GM13977 (cell line): ENCODE measurements around the gene MMP25.

Experiments used
- DNase-seq: peaks from one replicate; pipeline ENCODE4 v3.0.0; 2012; ENCODE audit warnings: low spot score
- in situ Hi-C: fragments of 300-500 bp; cut with MboI; formaldehyde crosslinking; loops from one replicate; pipeline ENCODE4 v1.12.0; 2022; ENCODE audit warnings: low sequenced_read_pairs, low pct_unique_long_range_greater_than_20kb, mixed read lengths, inconsistent platforms; ENCODE audit not compliant: unreplicated experiment
- TF ChIP-seq, protein P1 (sequence below): IDR thresholded peaks from 2 replicates; pipeline ENCODE4 v1.5.1; 2012; ENCODE audit warnings: mild to moderate bottlenecking, control low read depth; ENCODE audit not compliant: insufficient read depth; ENCODE audit errors: extremely low read depth, missing control alignments

The MMP25 gene

DNA sequence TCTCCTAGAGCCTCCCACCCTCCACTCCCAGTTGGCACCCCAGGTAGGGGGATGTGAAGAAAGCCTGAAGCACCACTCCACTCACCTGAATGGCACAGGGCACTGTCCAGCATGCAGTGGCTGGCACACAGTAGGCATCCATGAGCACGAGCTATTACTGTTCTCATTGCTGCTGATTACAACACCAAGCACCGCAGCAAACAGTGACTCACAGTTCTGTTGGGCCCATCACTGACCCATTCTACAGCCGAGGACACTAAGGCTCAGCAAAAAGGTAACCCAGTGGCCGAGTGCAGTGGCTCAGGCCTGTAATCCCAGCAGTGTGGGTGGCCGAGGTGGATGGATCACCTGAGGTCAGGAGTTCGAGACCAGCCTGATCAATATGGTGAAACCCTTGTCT, 50.0 kb downstream of the MMP25 start:
- TF ChIP-seq, protein P1, sequence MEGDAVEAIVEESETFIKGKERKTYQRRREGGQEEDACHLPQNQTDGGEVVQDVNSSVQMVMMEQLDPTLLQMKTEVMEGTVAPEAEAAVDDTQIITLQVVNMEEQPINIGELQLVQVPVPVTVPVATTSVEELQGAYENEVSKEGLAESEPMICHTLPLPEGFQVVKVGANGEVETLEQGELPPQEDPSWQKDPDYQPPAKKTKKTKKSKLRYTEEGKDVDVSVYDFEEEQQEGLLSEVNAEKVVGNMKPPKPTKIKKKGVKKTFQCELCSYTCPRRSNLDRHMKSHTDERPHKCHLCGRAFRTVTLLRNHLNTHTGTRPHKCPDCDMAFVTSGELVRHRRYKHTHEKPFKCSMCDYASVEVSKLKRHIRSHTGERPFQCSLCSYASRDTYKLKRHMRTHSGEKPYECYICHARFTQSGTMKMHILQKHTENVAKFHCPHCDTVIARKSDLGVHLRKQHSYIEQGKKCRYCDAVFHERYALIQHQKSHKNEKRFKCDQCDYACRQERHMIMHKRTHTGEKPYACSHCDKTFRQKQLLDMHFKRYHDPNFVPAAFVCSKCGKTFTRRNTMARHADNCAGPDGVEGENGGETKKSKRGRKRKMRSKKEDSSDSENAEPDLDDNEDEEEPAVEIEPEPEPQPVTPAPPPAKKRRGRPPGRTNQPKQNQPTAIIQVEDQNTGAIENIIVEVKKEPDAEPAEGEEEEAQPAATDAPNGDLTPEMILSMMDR = no peak
- no peak for DNase-seq
- in situ Hi-C loops = no loop called here

DNA sequence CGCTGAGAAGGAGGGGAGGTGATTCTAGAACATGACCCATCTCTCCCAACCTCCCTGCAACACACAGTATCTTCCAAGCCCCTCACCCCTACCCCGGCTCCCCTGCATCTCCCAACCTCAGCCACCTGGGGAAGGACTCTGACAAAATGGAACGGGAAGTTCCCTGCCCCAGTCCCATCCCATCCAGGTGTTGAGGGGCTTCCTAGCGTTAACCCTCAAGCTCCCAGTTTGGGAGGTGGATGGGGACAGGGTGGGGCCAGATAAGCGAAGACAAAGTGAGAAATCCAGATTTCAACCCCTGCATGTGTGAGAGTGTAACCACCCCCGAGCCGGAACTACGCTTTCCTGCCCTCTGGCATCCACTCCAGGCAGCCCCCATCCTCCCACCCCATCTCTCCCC, 50.9 kb downstream of the MMP25 start:
- no peak for DNase-seq
- in situ Hi-C loops = no loop called here
- TF ChIP-seq, protein P1 = no peak

DNA sequence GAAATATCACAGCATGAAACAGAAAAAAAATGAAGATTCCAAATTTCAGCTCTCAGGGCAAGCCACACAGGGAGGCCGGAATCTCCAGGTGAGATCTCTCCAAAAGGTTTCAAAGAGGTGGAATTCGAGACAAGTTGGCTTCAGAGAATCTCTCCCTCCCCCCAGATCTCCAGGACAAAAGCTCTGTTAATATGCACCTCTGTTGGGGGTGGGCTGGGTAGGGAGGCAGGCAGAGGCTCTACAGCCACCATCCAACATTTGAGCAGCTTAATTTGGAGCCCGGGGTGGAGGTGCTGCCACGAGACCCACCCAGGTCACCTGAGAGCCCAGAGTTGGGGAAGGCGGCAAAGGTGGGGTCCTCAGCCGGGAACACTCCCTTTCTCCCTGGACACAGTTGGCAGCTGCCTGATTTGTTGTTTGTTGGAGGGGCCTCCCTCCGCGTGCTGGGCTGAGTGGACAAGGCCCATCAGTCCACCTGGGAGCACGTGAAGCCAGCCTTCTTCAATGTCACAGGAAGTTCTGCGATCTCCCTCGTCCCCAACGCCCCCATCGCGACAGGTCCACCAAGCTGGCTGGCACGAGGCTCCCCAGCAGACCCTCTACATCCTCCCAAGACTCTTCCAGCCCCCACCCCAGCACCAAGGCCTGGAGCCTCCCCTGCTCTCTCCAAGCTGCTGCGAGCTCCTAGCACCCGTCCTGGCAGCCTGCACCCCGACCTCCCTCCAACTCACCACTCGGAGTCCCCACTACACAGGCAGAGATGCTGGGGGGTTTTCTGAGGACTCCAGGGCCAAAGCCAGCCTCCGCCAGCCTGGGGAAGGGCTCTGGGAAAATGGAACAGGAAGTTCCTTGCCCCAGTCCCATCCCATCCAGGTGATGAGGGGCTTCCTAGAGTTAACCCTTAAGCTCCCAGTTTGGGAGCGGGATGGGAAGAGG, 52.4 kb downstream of the MMP25 start, which contains the start of gene ZSCAN10:
ZSCAN10 (minus strand) TSS at position 836 of the 936 bp plus-strand sequence. CDS start 6,357 bp downstream, outside the sequence.
- in situ Hi-C loops = no loop called here
- DNase-seq = no peak
- TF ChIP-seq, protein P1 = no peak

DNA sequence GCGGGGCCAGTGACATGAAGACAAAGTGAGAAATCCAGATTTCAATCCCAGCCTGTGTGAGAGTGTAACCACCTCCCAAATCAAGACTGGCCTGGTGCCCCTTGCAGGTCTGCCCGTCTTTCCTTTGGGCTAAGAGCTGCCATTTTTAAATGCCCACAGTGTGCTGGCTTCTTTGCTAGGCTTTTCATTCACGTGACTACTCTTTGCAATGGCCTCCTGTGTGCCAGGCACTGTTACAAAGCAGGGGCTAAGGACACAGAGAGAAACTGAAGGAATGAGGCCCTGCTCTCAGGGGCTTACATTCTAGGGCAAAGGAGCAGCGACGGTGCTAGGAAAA, 53.0 kb downstream of the MMP25 start:
- in situ Hi-C loops = no loop called here
- TF ChIP-seq, protein P1 = no peak
- no peak for DNase-seq

DNA sequence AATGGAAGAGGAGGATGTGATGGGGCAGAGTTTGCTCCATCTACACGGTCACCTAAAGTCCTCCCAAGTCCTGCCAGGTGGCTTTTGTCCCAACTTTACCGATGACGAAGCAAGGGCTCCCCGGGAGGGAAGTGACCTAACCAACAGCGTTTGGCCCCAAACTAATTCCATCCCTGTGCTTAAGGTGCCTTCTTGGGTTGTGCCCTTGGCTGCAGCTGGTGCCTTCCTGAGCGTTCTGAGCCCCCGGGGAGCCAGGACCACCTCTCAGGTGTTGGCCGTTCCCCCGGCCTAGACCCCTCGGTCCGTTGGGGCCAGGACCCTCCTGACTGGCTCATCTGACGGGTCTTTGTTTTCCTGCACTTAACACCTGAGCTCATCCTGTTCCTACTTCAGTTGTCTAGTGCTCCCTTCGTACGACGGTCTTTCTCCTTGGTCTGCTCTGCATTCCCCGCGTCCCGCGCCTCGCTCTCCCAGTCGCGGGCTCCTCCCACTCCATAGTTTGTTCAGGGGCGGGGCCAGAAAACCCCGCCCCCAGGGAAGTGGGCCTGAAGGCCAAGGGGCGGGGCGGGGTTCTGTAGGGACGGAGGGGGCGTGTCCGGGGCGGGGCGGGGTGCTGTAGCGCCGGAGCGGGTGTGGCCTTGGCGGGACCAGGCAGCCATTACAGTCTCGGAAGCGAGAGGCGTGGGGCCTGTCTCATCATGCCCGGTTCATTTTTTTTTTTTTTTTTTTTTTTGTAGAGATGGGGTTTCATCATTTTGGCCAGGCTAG, 53.6 kb downstream of the MMP25 start:
- peak; percentile 96 for DNase-seq
- in situ Hi-C loops = no loop called here
- TF ChIP-seq, protein P1 = no peak

DNA sequence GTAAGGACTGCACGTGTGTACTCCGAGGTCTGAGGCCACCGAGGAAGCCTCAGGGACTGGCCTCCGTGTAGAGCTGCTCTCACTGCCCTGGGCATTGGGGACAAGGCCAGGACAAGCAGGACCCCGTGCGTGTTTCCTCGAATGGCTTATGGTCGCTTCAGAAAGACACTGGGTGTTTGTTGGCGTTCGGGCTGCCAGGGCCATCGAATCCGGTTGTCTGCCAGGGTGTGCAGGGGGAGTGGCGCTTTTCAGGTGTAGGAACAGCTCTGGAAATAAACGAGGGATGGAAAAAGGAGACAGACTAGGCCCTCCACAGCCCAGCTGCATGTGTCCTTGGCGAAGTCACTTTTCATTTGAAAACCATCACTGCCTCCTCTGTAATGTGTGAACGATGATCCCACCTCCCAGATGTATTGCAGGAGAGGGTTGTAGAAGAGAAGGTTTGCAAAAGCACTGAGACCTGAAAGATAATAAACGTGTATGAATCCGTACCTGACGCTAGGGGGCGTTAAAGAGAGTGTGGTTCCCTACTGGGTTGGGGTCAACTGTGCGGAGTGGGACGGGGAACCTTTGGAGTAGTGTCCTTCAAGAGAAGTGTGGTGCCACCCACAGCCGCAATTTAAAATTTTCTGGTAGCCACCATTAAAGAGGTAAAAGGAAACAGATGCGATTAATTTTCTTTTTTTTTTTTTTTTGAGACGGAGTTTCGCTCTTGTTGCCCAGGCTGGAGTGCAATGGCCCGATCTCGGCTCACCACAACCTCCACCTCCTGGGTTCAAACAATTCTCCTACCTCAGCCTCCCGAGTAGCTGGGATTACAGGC, 54.9 kb downstream of the MMP25 start:
- peak; percentile 65 for DNase-seq
- TF ChIP-seq, protein P1 = peak; percentile 61
- in situ Hi-C loops = no loop called here
